ENCODE data around the gene NOXA1.
A peak's percentile ranks its signal among the peaks of the same experiment; 100 is the strongest.

DNA sequence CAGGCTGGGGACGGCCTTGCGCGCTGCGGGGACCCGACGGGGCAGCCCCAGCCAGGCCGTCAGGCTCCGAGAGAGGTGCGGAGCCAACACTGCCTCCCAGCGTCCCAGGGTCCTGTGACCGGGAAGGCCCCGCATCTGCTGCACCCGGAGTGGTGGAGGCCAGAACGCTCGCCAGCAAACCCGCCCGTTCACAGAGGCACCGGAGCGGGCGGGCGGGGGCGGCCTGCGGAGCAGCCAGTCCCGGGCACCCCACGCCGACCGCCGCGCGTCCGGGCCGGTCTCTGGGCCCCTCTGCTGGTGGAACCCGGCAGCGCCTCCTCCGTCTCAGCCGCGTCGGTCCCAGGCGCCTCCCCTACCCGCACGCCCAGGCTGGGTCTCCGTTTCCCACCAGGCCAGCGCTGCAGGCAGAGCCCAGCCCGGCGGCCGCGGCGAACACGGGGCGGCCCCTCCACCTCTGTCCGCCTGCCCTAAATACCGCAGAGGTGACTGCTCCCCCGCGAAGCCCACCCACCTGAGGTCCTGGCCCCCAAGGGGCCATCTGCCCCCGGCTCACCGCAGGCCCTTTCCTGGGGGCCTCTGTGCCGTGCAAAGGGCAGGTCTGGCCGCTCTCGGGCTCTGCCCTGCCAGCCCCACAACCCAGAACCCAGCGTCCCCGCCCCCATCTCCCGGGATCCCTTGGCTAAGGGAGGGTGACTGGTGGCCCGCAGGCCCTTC is 16.2 kb upstream of the NOXA1 start:
- TF ChIP-seq NR2F2 (IDR thresholded peaks at IDR 0.05), result no peak
- TF ChIP-seq, protein P1, sequence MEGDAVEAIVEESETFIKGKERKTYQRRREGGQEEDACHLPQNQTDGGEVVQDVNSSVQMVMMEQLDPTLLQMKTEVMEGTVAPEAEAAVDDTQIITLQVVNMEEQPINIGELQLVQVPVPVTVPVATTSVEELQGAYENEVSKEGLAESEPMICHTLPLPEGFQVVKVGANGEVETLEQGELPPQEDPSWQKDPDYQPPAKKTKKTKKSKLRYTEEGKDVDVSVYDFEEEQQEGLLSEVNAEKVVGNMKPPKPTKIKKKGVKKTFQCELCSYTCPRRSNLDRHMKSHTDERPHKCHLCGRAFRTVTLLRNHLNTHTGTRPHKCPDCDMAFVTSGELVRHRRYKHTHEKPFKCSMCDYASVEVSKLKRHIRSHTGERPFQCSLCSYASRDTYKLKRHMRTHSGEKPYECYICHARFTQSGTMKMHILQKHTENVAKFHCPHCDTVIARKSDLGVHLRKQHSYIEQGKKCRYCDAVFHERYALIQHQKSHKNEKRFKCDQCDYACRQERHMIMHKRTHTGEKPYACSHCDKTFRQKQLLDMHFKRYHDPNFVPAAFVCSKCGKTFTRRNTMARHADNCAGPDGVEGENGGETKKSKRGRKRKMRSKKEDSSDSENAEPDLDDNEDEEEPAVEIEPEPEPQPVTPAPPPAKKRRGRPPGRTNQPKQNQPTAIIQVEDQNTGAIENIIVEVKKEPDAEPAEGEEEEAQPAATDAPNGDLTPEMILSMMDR (IDR thresholded peaks at IDR 0.05; ENCODE audit: low read depth, low read length, missing input control), result peak; percentile 72
- TF ChIP-seq RAD21 (IDR thresholded peaks at IDR 0.05), result peak; percentile 59 to 76
- no peak for TF ChIP-seq TAF1 (conservative IDR thresholded peaks at IDR 0.05)
- TF ChIP-seq, protein P2, sequence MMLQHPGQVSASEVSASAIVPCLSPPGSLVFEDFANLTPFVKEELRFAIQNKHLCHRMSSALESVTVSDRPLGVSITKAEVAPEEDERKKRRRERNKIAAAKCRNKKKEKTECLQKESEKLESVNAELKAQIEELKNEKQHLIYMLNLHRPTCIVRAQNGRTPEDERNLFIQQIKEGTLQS (IDR thresholded peaks at IDR 0.05), result no peak
- TF ChIP-seq, protein P3, sequence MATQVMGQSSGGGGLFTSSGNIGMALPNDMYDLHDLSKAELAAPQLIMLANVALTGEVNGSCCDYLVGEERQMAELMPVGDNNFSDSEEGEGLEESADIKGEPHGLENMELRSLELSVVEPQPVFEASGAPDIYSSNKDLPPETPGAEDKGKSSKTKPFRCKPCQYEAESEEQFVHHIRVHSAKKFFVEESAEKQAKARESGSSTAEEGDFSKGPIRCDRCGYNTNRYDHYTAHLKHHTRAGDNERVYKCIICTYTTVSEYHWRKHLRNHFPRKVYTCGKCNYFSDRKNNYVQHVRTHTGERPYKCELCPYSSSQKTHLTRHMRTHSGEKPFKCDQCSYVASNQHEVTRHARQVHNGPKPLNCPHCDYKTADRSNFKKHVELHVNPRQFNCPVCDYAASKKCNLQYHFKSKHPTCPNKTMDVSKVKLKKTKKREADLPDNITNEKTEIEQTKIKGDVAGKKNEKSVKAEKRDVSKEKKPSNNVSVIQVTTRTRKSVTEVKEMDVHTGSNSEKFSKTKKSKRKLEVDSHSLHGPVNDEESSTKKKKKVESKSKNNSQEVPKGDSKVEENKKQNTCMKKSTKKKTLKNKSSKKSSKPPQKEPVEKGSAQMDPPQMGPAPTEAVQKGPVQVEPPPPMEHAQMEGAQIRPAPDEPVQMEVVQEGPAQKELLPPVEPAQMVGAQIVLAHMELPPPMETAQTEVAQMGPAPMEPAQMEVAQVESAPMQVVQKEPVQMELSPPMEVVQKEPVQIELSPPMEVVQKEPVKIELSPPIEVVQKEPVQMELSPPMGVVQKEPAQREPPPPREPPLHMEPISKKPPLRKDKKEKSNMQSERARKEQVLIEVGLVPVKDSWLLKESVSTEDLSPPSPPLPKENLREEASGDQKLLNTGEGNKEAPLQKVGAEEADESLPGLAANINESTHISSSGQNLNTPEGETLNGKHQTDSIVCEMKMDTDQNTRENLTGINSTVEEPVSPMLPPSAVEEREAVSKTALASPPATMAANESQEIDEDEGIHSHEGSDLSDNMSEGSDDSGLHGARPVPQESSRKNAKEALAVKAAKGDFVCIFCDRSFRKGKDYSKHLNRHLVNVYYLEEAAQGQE (IDR thresholded peaks at IDR 0.05), result no peak
- TF ChIP-seq JUND (IDR thresholded peaks at IDR 0.05), result no peak
- TF ChIP-seq, protein P4, sequence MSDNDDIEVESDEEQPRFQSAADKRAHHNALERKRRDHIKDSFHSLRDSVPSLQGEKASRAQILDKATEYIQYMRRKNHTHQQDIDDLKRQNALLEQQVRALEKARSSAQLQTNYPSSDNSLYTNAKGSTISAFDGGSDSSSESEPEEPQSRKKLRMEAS (IDR thresholded peaks at IDR 0.05), result no peak

Data from liver (tissue), 3 donors.